Right ventricle myocardium inferior (tissue), 1 donor: ENCODE measurements around the gene C3orf22. TPM values are rescaled to one million over a fixed set of nuclear protein-coding genes. Genes with fewer than 3 reads are reported as not detected.
A peak's percentile ranks its signal among the peaks of the same experiment; 100 is the strongest.

ENCODE experiments used
- ATAC-seq: fragments of 200-7000 bp; cut with Tn5 transposase; one replicate; pipeline ENCODE4 v1.9.1; 2020; ENCODE audit warnings: mild to moderate bottlenecking, moderate library complexity
- DNase-seq: peaks from one replicate; pipeline ENCODE4 v3.0.0; 2021; ENCODE audit errors: missing footprints
- intact Hi-C: fragments of 100-400 bp; cut with DNase I; formaldehyde crosslinking; loops from one replicate; pipeline ENCODE4 v1.11.0; 2022
- total RNA-seq: library from RNA; stranded (reverse); fragmentation: NEBNext Ultra II Directional; extraction: Animal tissue kit (Norgen Biotek cat#: 25700); gene quantifications from one replicate; pipeline ENCODE4 v1.2.1, GENCODE V29; 2021
- donor health status: DM: no; HTN: yes; CAD: no; lungs with severe emphysema.

Gene C3orf22
- total RNA-seq, 1 donor from 2014 or later: not detected

GRCh38 chr3:126521122-126521891 is 37.4 kb downstream of the C3orf22 start:
- intact Hi-C loops: loop anchor here (5.0 to 10.0 kb wide), 3 partner anchors 51 to 936 kb away; partner anchors contain the start of gene TXNRD3
- ATAC-seq (no peak), DNase-seq (no peak)

- ATAC-seq (no peak), DNase-seq (no peak)
- intact Hi-C loops: loop anchor here (5.0 to 10.0 kb wide), 3 partner anchors 53 to 938 kb away; partner anchors contain the start of gene TXNRD3
Measured at GRCh38 chr3:126519506-126520455, 39.0 kb downstream of the C3orf22 start.

- no peak for DNase-seq
- no peak for ATAC-seq
- intact Hi-C loops: no loop called here
Measured at GRCh38 chr3:126518779-126519177, 40.0 kb downstream of the C3orf22 start.

GRCh38 chr3:126517986-126518778 is 40.5 kb downstream of the C3orf22 start:
- intact Hi-C loops: no loop called here
- ATAC-seq (peak; percentile 8), DNase-seq (no peak)

- DNase-seq (peak; percentile 61), ATAC-seq (no peak)
- intact Hi-C loops: no loop called here
Measured at GRCh38 chr3:126517291-126517951, 41.3 kb downstream of the C3orf22 start, which contains the start of gene UROC1. TSS of gene UROC1 (minus strand) at chr3:126517773. CDS start at chr3:126517719, 54 bp downstream.

- peak; percentile 4 for DNase-seq
- intact Hi-C loops: no loop called here
Measured at GRCh38 chr3:126516936-126517290, 41.8 kb downstream of the C3orf22 start.

GRCh38 chr3:126516152-126516935 is 42.4 kb downstream of the C3orf22 start:
- DNase-seq: peak; percentile 18
- intact Hi-C loops: no loop called here
- ATAC-seq: no peak

More at GRCh38 chr3:126516936-126517290, 41.8 kb downstream of the C3orf22 start:
- ATAC-seq: no peak

GRCh38 chr3:126515066-126515706 is 43.5 kb downstream of the C3orf22 start:
- ATAC-seq (no peak), DNase-seq (peak; percentile 35)
- intact Hi-C loops: no loop called here

GRCh38 chr3:126514161-126514560 is 44.6 kb downstream of the C3orf22 start:
- DNase-seq (peak; percentile 64), ATAC-seq (no peak)
- intact Hi-C loops: no loop called here

- DNase-seq (peak; percentile 33), ATAC-seq (peak; percentile 14)
- intact Hi-C loops: no loop called here
Measured at GRCh38 chr3:126512916-126513650, 45.6 kb downstream of the C3orf22 start.

GRCh38 chr3:126512026-126512425 is 46.7 kb downstream of the C3orf22 start:
- intact Hi-C loops: no loop called here
- DNase-seq (peak; percentile 31), ATAC-seq (no peak)

- no peak for ATAC-seq
- intact Hi-C loops: no loop called here
- DNase-seq: peak; percentile 15
Measured at GRCh38 chr3:126511291-126511690, 47.4 kb downstream of the C3orf22 start.

- intact Hi-C loops: no loop called here
- DNase-seq (peak; percentile 32), ATAC-seq (no peak)
Measured at GRCh38 chr3:126510308-126510910, 48.3 kb downstream of the C3orf22 start.

- ATAC-seq: no peak
- intact Hi-C loops: no loop called here
- DNase-seq: no peak
Measured at GRCh38 chr3:126509597-126510307, 49.0 kb downstream of the C3orf22 start.

- intact Hi-C loops: no loop called here
- DNase-seq (no peak), ATAC-seq (no peak)
Measured at GRCh38 chr3:126508564-126508964, 50.2 kb downstream of the C3orf22 start.
